Measurements from ENCODE around the gene LSAMP.

DNA sequence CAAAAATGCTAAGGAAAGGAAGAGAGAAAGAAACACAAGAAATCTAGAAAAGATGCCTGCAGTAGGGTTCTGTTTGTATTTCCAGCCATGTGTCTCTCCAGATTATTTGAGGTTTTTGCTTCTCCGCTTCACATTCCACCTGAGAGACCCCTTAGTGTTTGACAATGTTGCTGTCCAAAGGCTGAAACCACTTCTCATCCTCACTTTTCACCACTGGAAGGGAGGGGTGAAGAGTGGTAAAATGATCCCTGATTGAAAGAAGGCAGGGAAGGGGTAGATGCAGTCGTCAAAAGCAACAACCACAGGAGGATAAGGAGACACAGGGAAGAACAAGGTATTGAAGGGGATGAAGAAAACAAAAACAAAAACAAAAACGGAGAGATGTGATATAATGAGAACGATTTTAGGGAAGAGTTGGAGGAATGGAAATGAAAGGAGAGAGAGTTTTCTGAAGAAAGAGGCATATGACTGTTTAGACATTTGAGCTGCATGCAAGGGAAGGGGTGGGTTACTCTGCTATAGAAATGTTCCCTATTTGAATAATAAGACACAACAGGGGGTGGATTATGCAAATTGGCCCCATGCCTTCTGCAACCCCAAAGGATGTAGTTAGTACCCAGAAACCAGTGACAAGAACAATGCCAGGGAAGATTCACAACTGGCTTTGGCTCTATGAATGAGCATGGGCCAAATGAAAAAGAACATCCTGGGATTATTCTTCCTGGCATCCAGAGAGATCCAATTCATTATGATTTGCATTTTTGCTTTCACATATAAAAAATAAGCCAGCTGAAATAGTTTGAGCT lies 586.1 kb downstream of the LSAMP start:
- TF ChIP-seq, protein P1, sequence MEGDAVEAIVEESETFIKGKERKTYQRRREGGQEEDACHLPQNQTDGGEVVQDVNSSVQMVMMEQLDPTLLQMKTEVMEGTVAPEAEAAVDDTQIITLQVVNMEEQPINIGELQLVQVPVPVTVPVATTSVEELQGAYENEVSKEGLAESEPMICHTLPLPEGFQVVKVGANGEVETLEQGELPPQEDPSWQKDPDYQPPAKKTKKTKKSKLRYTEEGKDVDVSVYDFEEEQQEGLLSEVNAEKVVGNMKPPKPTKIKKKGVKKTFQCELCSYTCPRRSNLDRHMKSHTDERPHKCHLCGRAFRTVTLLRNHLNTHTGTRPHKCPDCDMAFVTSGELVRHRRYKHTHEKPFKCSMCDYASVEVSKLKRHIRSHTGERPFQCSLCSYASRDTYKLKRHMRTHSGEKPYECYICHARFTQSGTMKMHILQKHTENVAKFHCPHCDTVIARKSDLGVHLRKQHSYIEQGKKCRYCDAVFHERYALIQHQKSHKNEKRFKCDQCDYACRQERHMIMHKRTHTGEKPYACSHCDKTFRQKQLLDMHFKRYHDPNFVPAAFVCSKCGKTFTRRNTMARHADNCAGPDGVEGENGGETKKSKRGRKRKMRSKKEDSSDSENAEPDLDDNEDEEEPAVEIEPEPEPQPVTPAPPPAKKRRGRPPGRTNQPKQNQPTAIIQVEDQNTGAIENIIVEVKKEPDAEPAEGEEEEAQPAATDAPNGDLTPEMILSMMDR (IDR thresholded peaks at IDR 0.05; ENCODE audit: insufficient read depth, low read length, poor library complexity, severe bottlenecking) = no peak
- TF ChIP-seq EZH2phosphoT487 (conservative IDR thresholded peaks at IDR 0.05; ENCODE audit: low read length) = no peak
